SK-N-SH (cell line): ENCODE measurements around the gene SMAD7. TPM values are rescaled to one million over a fixed set of nuclear protein-coding genes. Genes with fewer than 3 reads are reported as not detected.
A peak's percentile ranks its signal among the peaks of the same experiment; 100 is the strongest.

Source experiments
- CTCF ChIA-PET: fragments of 300-600, 350-600 bp; formaldehyde crosslinking; extraction: SDS; loops from one replicate; lab custom pipeline; 2021; lab: Yijun Ruan, JAX
- POLR2A ChIA-PET: fragments of 350-600 bp; sonication (Branson Sonifier 250); formaldehyde crosslinking; extraction: SDS; loops from one replicate; lab custom pipeline; 2020; ENCODE audit warnings: antibody characterized with exemption, inconsistent platforms; lab: Yijun Ruan, JAX
- DNase-seq: peaks from one replicate; pipeline ENCODE4 v3.0.0; 2012
- H2AFZ ChIP-seq: fragments of 200-600 bp; sonication (generic); 2 replicates; pipeline ENCODE4 v1.8.1; 2016; ENCODE audit warnings: antibody characterized with exemption, mild to moderate bottlenecking, low read depth
- H3F3A ChIP-seq: fragments of 200-600 bp; sonication (generic); replicated peaks from 2 replicates; pipeline ENCODE3; 2016; ENCODE audit warnings: antibody characterized with exemption, mild to moderate bottlenecking; ENCODE audit not compliant: insufficient read depth
- H3K27ac ChIP-seq, 2 experiments: fragments of 200-500 bp in 1 of 2; fragments of 200-600 bp in 1 of 2; sonication (Bioruptor generic) in 1 of 2; sonication (generic), shearing (Covaris generic) in 1 of 2; 2 replicates each; pipeline versions ENCODE4 v1.5.1 to v1.6.1; 2014 to 2016; ENCODE audit warnings: low read depth in 2 of 2, inconsistent platforms in 1 of 2, low read length in 1 of 2, mild to moderate bottlenecking in 1 of 2, mixed read lengths in 1 of 2
- H3K27me3 ChIP-seq: fragments of 200-600 bp; sonication (generic), shearing (Covaris generic); 2 replicates; pipeline ENCODE4 v1.6.1; 2016; ENCODE audit warnings: mixed run types; ENCODE audit not compliant: insufficient read depth
- H3K36me3 ChIP-seq, 2 experiments: fragments of 200-500 bp in 1 of 2; fragments of 200-600 bp in 1 of 2; sonication (Bioruptor generic) in 1 of 2; sonication (generic) in 1 of 2; replicated peaks in 1 of 2; 2 replicates each; pipeline versions ENCODE3 to v1.5.1; 2014 to 2016; ENCODE audit warnings: low read length in 1 of 2, mild to moderate bottlenecking in 1 of 2; ENCODE audit not compliant: insufficient read depth in 2 of 2, control insufficient read depth in 1 of 2
- H3K4me1 ChIP-seq, 2 experiments: fragments of 200-500 bp in 1 of 2; fragments of 200-600 bp in 1 of 2; sonication (Bioruptor generic) in 1 of 2; sonication (generic), shearing (Covaris generic) in 1 of 2; 2 replicates each; pipeline versions ENCODE4 v1.5.1 to v1.6.1; 2014 to 2016; ENCODE audit warnings: low read depth in 1 of 2, low read length in 1 of 2, mixed run types in 1 of 2; ENCODE audit not compliant: insufficient read depth in 2 of 2, control insufficient read depth in 1 of 2
- H3K4me2 ChIP-seq: fragments of 200-600 bp; sonication (generic), shearing (Covaris generic); 2 replicates; pipeline ENCODE4 v1.6.1; 2017; ENCODE audit warnings: mixed run types
- H3K4me3 ChIP-seq, 2 experiments: fragments of 200-500 bp in 1 of 2; fragments of 200-600 bp in 1 of 2; sonication (Bioruptor generic) in 1 of 2; sonication (generic), shearing (Covaris generic) in 1 of 2; 2 replicates each; pipeline versions ENCODE4 v1.5.1 to v1.8.1; 2014 to 2016; ENCODE audit warnings: low read depth in 2 of 2, inconsistent platforms in 1 of 2, low read length in 1 of 2, mild to moderate bottlenecking in 1 of 2, mixed read lengths in 1 of 2, moderate library complexity in 1 of 2
- H3K79me2 ChIP-seq: fragments of 200-600 bp; sonication (generic); 2 replicates; pipeline ENCODE4 v1.8.1; 2017; ENCODE audit warnings: mild to moderate bottlenecking; ENCODE audit not compliant: insufficient read depth
- H3K9ac ChIP-seq: fragments of 200-600 bp; sonication (generic); 2 replicates; pipeline ENCODE4 v1.6.1; 2017; ENCODE audit warnings: mixed run types
- H3K9me2 ChIP-seq: fragments of 200-600 bp; sonication (generic); 2 replicates; pipeline ENCODE4 v1.6.1; 2017; ENCODE audit warnings: mixed run types
- H3K9me3 ChIP-seq: fragments of 200-600 bp; sonication (generic); 2 replicates; pipeline ENCODE4 v1.6.1; 2017; ENCODE audit warnings: mixed run types, mild to moderate bottlenecking, moderate library complexity
- H4K20me1 ChIP-seq: fragments of 200-600 bp; sonication (generic); 2 replicates; pipeline ENCODE4 v1.6.1; 2017; ENCODE audit warnings: mild to moderate bottlenecking, mixed run types; ENCODE audit not compliant: insufficient read depth
- CHD2 ChIP-seq: fragments of 150-350 bp; IDR thresholded peaks from 2 replicates; pipeline ENCODE4 v1.6.1; 2018; ENCODE audit warnings: low read length; ENCODE audit not compliant: partially characterized antibody
- CTCF ChIP-seq: fragments of 200-600 bp; sonication (generic); IDR thresholded peaks from 2 replicates; pipeline ENCODE4 v1.6.1; 2017; ENCODE audit warnings: antibody characterized with exemption, mild to moderate bottlenecking, moderate library complexity
- EP300 ChIP-seq, 2 experiments: IDR thresholded peaks; 2 replicates each; pipeline versions ENCODE4 v1.4.0 to v1.6.1; 2012; ENCODE audit warnings: borderline replicate concordance in 1 of 2, low read depth in 1 of 2, low read length in 1 of 2
- EZH2phosphoT487 ChIP-seq: fragments of 200-600 bp; sonication (generic); IDR thresholded peaks from 2 replicates; pipeline ENCODE4 v1.6.1; 2017; ENCODE audit warnings: low read depth, mixed run types, mild to moderate bottlenecking, antibody characterized with exemption, moderate library complexity, borderline replicate concordance
- FOSL2 ChIP-seq: IDR thresholded peaks from 2 replicates; pipeline ENCODE4 v1.4.0; 2012; ENCODE audit warnings: low read depth, mild to moderate bottlenecking, moderate library complexity, borderline replicate concordance
- GABPA ChIP-seq: IDR thresholded peaks from 2 replicates; pipeline ENCODE4 v1.4.0; 2012; ENCODE audit warnings: low read depth, mild to moderate bottlenecking
- GATA2 ChIP-seq: sonication (generic); formaldehyde crosslinking; IDR thresholded peaks from 2 replicates; pipeline ENCODE4 v1.5.0; 2020; ENCODE audit warnings: mild to moderate bottlenecking, missing genetic modification reagents
- IRF3 ChIP-seq: fragments of 150-350 bp; IDR thresholded peaks from 2 replicates; pipeline ENCODE4 v1.6.1; 2016; ENCODE audit warnings: mild to moderate bottlenecking, low read depth, low read length
- JUND ChIP-seq: IDR thresholded peaks from 2 replicates; pipeline ENCODE4 v1.4.0; 2012
- MAX ChIP-seq: IDR thresholded peaks from 2 replicates; pipeline ENCODE4 v1.4.0; 2012; ENCODE audit warnings: low read depth
- MEF2A ChIP-seq: IDR thresholded peaks from 2 replicates; pipeline ENCODE4 v1.4.0; 2012; ENCODE audit warnings: low read depth, borderline replicate concordance
- MXI1 ChIP-seq: IDR thresholded peaks from 2 replicates; pipeline ENCODE4 v1.6.1; 2012; ENCODE audit warnings: mild to moderate bottlenecking, low read depth, low read length, improper control_type of control experiment
- NRF1 ChIP-seq: IDR thresholded peaks from 2 replicates; pipeline ENCODE4 v1.6.1; 2012; ENCODE audit warnings: low read depth, mild to moderate bottlenecking, low read length
- POLR2AphosphoS5 ChIP-seq: IDR thresholded peaks from 2 replicates; pipeline ENCODE4 v1.6.1; 2012; ENCODE audit warnings: low read depth, low read length
- RAD21 ChIP-seq: IDR thresholded peaks from 2 replicates; pipeline ENCODE4 v1.6.1; 2012; ENCODE audit warnings: mild to moderate bottlenecking, low read length
- RCOR1 ChIP-seq: fragments of 150-350 bp; IDR thresholded peaks from 2 replicates; pipeline ENCODE4 v1.6.1; 2017; ENCODE audit warnings: antibody characterized with exemption, low read length
- RFX5 ChIP-seq: IDR thresholded peaks from 2 replicates; pipeline ENCODE4 v1.6.1; 2012; ENCODE audit warnings: mild to moderate bottlenecking, improper control_type of control experiment, low read length
- RXRA ChIP-seq: IDR thresholded peaks from 2 replicates; pipeline ENCODE4 v1.4.0; 2012; ENCODE audit warnings: low read depth, mild to moderate bottlenecking, borderline replicate concordance
- SIN3A ChIP-seq: IDR thresholded peaks from 2 replicates; pipeline ENCODE4 v1.6.1; 2012; ENCODE audit warnings: low read depth, mild to moderate bottlenecking, low read length, moderate library complexity, borderline replicate concordance
- SMC3 ChIP-seq: IDR thresholded peaks from 2 replicates; pipeline ENCODE4 v1.6.1; 2012; ENCODE audit warnings: low read depth, low read length, improper control_type of control experiment
- TCF12 ChIP-seq: IDR thresholded peaks from 2 replicates; pipeline ENCODE4 v1.4.0; 2012
- USF1 ChIP-seq: IDR thresholded peaks from 2 replicates; pipeline ENCODE4 v1.4.0; 2012; ENCODE audit warnings: low read depth, borderline replicate concordance
- WGBS: methylation state at CpG from one replicate; pipeline ENCODE4 v1.1.6; 2017; ENCODE audit warnings: low lambda C conversion rate; 5-methylcytosine and 5-hydroxymethylcytosine counted together
- polyA plus RNA-seq, 3 experiments: library from polyadenylated mRNA; depleted of rRNA; stranded (reverse); fragments of >200 nt; gene quantifications; 2 replicates each; pipeline ENCODE4 v1.2.3, GENCODE V29; 2012
- TF ChIP-seq, protein P1 (sequence below): IDR thresholded peaks from 2 replicates; pipeline ENCODE4 v1.6.1; 2012; ENCODE audit warnings: mild to moderate bottlenecking, low read depth, low read length, moderate library complexity

Gene SMAD7
- polyA plus RNA-seq, 1 of the 3 experiments (the other 2 are of a cell fraction) = 20.0 TPM

GRCh38 chr18:48929941-48930713, 20.6 kb downstream of the SMAD7 start:
- Histone ChIP-seq H3K9me2 (no peaks in the 10 kb centered on the region), H3K9me3 (no peaks in the 10 kb centered on the region), H3K4me3 (peak overlapping the region in 1 of 2 experiments; percentile 49; a peak in 3 of 4 replicates), H3K4me2 (peak overlapping the region; percentile 84), H3K9ac (peak overlapping the region; percentile 63; the same call in 1 of the 2 replicates), H4K20me1 (peaks cover 94% of the 10 kb centered on the region), H3K36me3 (peaks cover 8 to 15% of the 10 kb centered on the region in 2 experiments), H3F3A (peaks cover 79% of the 10 kb centered on the region), H2AFZ (no peak overlapping the region; the same call in 1 of the 2 replicates), H3K27ac (peak overlapping the region; percentile 91 to 93), H3K27me3 (no peaks in the 10 kb centered on the region), H3K79me2 (peaks cover 100% of the 10 kb centered on the region), H3K4me1 (peaks cover 96 to 97% of the 10 kb centered on the region in 2 experiments)
- DNase-seq = peak; percentile 81
- 26% methylated on average over 20 of the region's 20 CpGs for WGBS
- POLR2A ChIA-PET = interaction anchor here (1.4 kb wide), 1 partner anchor 16 kb away, joined by 3 read pairs; no protein-coding TSS in a partner anchor
- CTCF ChIA-PET = interaction anchor here (0.7 to 1.8 kb wide), 6 partner anchors 10 to 677 kb away, joined by 3 to 5 read pairs (median 3); no protein-coding TSS in a partner anchor
- TF ChIP-seq JUND = peak; percentile 22
- no peak for TF ChIP-seq IRF3
- TF ChIP-seq SIN3A = 0 out of 2 replicates have a peak, but pooled peaks have one; percentile 69
- no peak for TF ChIP-seq FOSL2
- peak; percentile 25; the same call in 1 of the 2 replicates for TF ChIP-seq GATA2
- peak; percentile 63; the same call in 1 of the 2 replicates for TF ChIP-seq RCOR1
- TF ChIP-seq POLR2AphosphoS5 = no peak; the same call in 1 of the 2 replicates
- peak; percentile 81 for TF ChIP-seq MXI1
- TF ChIP-seq TCF12 = peak; percentile 81
- TF ChIP-seq, protein P1, sequence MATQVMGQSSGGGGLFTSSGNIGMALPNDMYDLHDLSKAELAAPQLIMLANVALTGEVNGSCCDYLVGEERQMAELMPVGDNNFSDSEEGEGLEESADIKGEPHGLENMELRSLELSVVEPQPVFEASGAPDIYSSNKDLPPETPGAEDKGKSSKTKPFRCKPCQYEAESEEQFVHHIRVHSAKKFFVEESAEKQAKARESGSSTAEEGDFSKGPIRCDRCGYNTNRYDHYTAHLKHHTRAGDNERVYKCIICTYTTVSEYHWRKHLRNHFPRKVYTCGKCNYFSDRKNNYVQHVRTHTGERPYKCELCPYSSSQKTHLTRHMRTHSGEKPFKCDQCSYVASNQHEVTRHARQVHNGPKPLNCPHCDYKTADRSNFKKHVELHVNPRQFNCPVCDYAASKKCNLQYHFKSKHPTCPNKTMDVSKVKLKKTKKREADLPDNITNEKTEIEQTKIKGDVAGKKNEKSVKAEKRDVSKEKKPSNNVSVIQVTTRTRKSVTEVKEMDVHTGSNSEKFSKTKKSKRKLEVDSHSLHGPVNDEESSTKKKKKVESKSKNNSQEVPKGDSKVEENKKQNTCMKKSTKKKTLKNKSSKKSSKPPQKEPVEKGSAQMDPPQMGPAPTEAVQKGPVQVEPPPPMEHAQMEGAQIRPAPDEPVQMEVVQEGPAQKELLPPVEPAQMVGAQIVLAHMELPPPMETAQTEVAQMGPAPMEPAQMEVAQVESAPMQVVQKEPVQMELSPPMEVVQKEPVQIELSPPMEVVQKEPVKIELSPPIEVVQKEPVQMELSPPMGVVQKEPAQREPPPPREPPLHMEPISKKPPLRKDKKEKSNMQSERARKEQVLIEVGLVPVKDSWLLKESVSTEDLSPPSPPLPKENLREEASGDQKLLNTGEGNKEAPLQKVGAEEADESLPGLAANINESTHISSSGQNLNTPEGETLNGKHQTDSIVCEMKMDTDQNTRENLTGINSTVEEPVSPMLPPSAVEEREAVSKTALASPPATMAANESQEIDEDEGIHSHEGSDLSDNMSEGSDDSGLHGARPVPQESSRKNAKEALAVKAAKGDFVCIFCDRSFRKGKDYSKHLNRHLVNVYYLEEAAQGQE = no peak
- TF ChIP-seq RAD21 = peak; percentile 2; the same call in 1 of the 2 replicates
- no peak for TF ChIP-seq EZH2phosphoT487
- TF ChIP-seq USF1 = no peak
- peak; percentile 61 for TF ChIP-seq RXRA
- TF ChIP-seq MEF2A = no peak
- TF ChIP-seq CHD2 = peak; percentile 62
- peak in 1 of 2 experiments; percentile 78; a peak in 2 of 4 replicates for TF ChIP-seq EP300 (IDR thresholded peaks at IDR 0.05; ENCODE audit: borderline replicate concordance in 1 of 2, low read depth in 1 of 2, low read length in 1 of 2)
- no peak for TF ChIP-seq CTCF
- TF ChIP-seq SMC3 = 0 out of 2 replicates have a peak, but pooled peaks have one; percentile 12
- TF ChIP-seq MAX = peak; percentile 86
- TF ChIP-seq GABPA = no peak
- no peak for TF ChIP-seq NRF1
- no peak for TF ChIP-seq RFX5
